Measurements from ENCODE around the gene C6orf89. TPM values are rescaled to one million over a fixed set of nuclear protein-coding genes. Genes with fewer than 3 reads are reported as not detected.
"Not testable (repeated sequence)": the region's sequence is repeated elsewhere in the genome, so short reads cannot be mapped to it uniquely, and the experiment has no call there.

The C6orf89 gene
- total RNA-seq, 1 donor from 2014 or later: 76.4 TPM

GRCh38 chr6:36933102-36933501, 47.4 kb downstream of the C6orf89 start:
- Histone ChIP-seq H3K9me3 (replicated peaks) (no peaks in the 10 kb centered on the region), H3K27me3 (ENCODE audit: low read depth) (no peaks in the 10 kb centered on the region), H3K36me3 (no peaks in the 10 kb centered on the region), H3K27ac (replicated peaks) (no peak overlapping the region), H3K4me3 (no peak overlapping the region), H3K4me1 (peaks cover 21% of the 10 kb centered on the region)
- DNase-seq: no peak
- intact Hi-C loops (cut with micrococcal nuclease): no loop called here
- TF ChIP-seq, protein P1, sequence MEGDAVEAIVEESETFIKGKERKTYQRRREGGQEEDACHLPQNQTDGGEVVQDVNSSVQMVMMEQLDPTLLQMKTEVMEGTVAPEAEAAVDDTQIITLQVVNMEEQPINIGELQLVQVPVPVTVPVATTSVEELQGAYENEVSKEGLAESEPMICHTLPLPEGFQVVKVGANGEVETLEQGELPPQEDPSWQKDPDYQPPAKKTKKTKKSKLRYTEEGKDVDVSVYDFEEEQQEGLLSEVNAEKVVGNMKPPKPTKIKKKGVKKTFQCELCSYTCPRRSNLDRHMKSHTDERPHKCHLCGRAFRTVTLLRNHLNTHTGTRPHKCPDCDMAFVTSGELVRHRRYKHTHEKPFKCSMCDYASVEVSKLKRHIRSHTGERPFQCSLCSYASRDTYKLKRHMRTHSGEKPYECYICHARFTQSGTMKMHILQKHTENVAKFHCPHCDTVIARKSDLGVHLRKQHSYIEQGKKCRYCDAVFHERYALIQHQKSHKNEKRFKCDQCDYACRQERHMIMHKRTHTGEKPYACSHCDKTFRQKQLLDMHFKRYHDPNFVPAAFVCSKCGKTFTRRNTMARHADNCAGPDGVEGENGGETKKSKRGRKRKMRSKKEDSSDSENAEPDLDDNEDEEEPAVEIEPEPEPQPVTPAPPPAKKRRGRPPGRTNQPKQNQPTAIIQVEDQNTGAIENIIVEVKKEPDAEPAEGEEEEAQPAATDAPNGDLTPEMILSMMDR (IDR thresholded peaks at IDR 0.05; ENCODE audit: borderline replicate concordance): no peak

DNA sequence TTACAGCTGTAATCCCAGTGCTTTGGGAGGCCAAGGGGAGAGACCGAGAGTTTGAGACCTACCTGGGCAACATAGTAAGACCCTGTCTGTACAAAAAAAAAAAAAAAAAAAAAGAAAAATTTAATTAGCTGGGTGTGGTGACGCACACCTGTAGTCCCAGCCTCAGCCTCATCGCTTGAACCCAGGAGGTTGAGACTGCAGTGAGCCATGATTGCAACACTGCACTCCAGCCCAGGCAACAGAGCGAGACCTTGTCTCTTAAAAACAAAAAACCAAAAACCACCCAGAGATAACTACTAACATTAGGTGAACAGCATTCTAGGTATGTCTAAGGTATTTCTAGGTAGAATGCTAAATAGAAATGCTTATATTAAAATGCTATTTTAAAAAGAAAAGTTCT, 47.8 kb downstream of the C6orf89 start:
- no peak for DNase-seq
- Histone ChIP-seq H3K4me1 (peaks cover 19% of the 10 kb centered on the region), H3K4me3 (no peak overlapping the region), H3K9me3 (replicated peaks) (no peaks in the 10 kb centered on the region), H3K27ac (replicated peaks) (no peak overlapping the region), H3K36me3 (no peaks in the 10 kb centered on the region), H3K27me3 (ENCODE audit: low read depth) (no peaks in the 10 kb centered on the region)
- TF ChIP-seq, protein P1 (IDR thresholded peaks at IDR 0.05; ENCODE audit: borderline replicate concordance): no peak
- intact Hi-C loops (cut with micrococcal nuclease): no loop called here

DNA sequence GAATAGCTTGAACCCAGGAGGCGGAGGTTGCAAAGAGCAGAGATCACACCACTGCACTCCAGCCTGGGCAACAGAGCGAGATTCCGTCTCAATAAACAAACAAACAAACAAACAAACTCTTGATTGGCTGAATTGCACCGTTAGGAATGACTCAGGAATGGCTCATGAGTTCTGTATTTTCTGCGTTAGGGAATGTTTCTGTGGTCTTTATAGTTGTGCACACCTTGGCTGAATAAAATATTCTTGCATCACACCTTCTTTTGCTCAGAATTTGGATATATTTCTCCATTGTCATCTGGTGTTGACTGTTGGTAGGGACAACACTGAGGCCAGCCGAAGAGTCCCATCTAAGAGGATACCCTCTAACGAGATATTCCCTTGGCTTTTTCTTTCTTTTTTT, 49.1 kb downstream of the C6orf89 start:
- H3K9me3 ChIP-seq (replicated peaks): no peaks in the 10 kb centered on the region
- H3K4me1 ChIP-seq: peaks cover 8% of the 10 kb centered on the region
- TF ChIP-seq, protein P1 (IDR thresholded peaks at IDR 0.05; ENCODE audit: borderline replicate concordance): no peak
- no peaks in the 10 kb centered on the region for H3K27me3 ChIP-seq (ENCODE audit: low read depth)
- no peak overlapping the region for H3K4me3 ChIP-seq
- H3K27ac ChIP-seq (replicated peaks): no peak overlapping the region
- intact Hi-C loops (cut with micrococcal nuclease): no loop called here
- no peak for DNase-seq
- H3K36me3 ChIP-seq: no peaks in the 10 kb centered on the region

- H3K9me3 ChIP-seq (replicated peaks): no peaks in the 10 kb centered on the region
- intact Hi-C loops (cut with micrococcal nuclease): no loop called here
- TF ChIP-seq, protein P1 (IDR thresholded peaks at IDR 0.05; ENCODE audit: borderline replicate concordance): no peak
- no peaks in the 10 kb centered on the region for H3K36me3 ChIP-seq
- H3K27me3 ChIP-seq (ENCODE audit: low read depth): no peaks in the 10 kb centered on the region
- no peak overlapping the region for H3K27ac ChIP-seq (replicated peaks)
- DNase-seq: no peak
- no peak overlapping the region for H3K4me3 ChIP-seq
- H3K4me1 ChIP-seq: peaks cover 4% of the 10 kb centered on the region
Observed at GRCh38 chr6:36936824-36937223, 51.1 kb downstream of the C6orf89 start.

GRCh38 chr6:36937896-36938295, 52.1 kb downstream of the C6orf89 start:
- H3K27me3 ChIP-seq (ENCODE audit: low read depth): no peaks in the 10 kb centered on the region
- intact Hi-C loops (cut with micrococcal nuclease): no loop called here
- H3K4me1 ChIP-seq: peaks cover 4% of the 10 kb centered on the region
- no peaks in the 10 kb centered on the region for H3K9me3 ChIP-seq (replicated peaks)
- no peaks in the 10 kb centered on the region for H3K36me3 ChIP-seq
- DNase-seq: no peak
- H3K4me3 ChIP-seq: no peak overlapping the region
- H3K27ac ChIP-seq (replicated peaks): no peak overlapping the region
- TF ChIP-seq, protein P1 (IDR thresholded peaks at IDR 0.05; ENCODE audit: borderline replicate concordance): no peak

DNA sequence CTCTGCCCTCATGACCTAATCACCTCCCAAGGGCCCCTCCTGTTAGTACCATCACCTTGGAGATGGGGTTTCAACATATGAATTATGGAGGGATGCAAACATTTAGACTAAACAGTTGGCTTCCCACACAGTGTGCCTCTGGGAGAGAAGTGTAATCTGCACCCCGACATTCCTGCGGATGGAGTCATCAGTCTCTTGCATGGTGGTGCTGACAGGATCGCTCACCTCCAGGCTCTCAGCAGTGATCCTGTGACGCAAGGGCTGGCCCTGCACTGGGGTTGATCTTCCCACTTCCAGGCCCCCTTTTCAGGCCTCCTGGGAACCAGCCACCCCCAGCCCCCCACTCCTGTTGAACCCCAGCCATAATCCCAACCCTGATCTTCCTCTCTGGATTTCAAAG, 52.8 kb downstream of the C6orf89 start:
- Histone ChIP-seq H3K4me1 (peaks cover 4% of the 10 kb centered on the region), H3K36me3 (no peaks in the 10 kb centered on the region), H3K27me3 (ENCODE audit: low read depth) (no peaks in the 10 kb centered on the region), H3K9me3 (replicated peaks) (no peaks in the 10 kb centered on the region), H3K27ac (replicated peaks) (no peak overlapping the region), H3K4me3 (no peak overlapping the region)
- intact Hi-C loops (cut with micrococcal nuclease): no loop called here
- no peak for DNase-seq
- TF ChIP-seq, protein P1 (IDR thresholded peaks at IDR 0.05; ENCODE audit: borderline replicate concordance): no peak

GRCh38 chr6:36939005-36939404, 53.3 kb downstream of the C6orf89 start:
- H3K9me3 ChIP-seq (replicated peaks); DNase-seq; H3K27ac ChIP-seq (replicated peaks); H3K4me3 ChIP-seq; H3K27me3 ChIP-seq (ENCODE audit: low read depth); H3K36me3 ChIP-seq; intact Hi-C loops (cut with micrococcal nuclease); H3K4me1 ChIP-seq: not testable (repeated sequence)
